GM13977 (cell line): Measurements from ENCODE around the gene CLDN19.

Experiments
- DNase-seq: peaks from one replicate; pipeline ENCODE4 v3.0.0; 2012; ENCODE audit warnings: low spot score
- CTCF ChIP-seq: IDR thresholded peaks from 2 replicates; pipeline ENCODE4 v1.5.1; 2012; ENCODE audit warnings: mild to moderate bottlenecking, control low read depth; ENCODE audit not compliant: insufficient read depth; ENCODE audit errors: extremely low read depth, missing control alignments
- in situ Hi-C: fragments of 300-500 bp; cut with MboI; formaldehyde crosslinking; loops from one replicate; pipeline ENCODE4 v1.12.0; 2022; ENCODE audit warnings: low sequenced_read_pairs, low pct_unique_long_range_greater_than_20kb, mixed read lengths, inconsistent platforms; ENCODE audit not compliant: unreplicated experiment

CLDN19 gene

DNA sequence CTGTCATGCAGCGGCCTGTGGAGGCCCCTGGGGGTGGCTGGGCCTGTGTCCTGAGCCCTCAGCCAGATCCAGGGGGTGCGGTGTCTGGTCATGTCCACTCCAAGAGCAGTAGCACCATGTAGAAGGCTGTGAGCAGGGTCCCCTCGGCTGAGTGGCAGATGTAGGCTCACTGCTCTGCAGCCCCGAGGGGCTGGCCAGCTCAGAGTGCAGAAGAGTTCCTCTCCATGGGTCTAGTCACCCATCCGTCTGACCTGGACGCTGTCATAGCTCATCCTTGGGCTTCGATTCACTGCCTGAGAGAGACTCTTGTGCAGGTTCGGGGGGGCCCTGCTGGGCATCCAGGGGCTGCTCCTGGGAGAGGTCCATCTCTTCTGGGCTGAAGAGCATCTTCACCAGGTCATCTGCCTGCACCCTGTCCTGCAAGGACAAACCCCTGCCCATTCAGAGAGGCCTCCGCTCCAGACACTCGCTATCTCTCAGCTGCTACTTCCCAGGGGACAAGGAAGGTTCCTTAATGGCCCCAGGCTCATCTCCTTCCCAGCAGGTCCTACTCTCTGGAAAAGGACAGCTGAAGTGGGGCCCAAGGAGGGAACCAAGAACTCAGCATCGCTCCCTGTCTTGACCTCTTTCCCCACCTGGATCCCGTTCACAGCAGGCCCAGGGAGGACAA lies 6.5 kb upstream of the CLDN19 start:
- DNase-seq = no peak
- no peak for TF ChIP-seq CTCF
- in situ Hi-C loops = loop anchor here (10.0 to 25.0 kb wide), 2 partner anchors 172 to 409 kb away; partner anchors contain the start of gene FOXJ3

DNA sequence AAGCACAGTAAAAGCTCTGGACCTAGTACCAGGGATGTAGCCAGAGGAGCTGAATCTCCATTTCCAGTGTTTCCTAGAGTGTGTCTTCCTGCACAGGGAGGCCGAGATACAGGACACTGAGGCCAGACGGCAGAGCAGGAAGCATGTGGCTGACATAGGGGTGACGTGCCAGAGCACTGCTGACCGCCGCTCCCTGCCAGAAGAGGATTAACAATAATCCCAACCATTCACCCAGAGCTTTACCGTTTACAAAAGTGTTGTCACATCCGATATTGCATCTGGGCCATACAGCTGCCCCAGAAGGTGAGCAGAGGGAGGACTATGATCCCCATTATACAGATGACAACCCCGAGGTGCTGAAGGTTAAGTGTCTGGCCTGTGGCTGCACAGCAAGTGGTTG lies 5.8 kb upstream of the CLDN19 start:
- in situ Hi-C loops = loop anchor here (10.0 to 25.0 kb wide), 2 partner anchors 171 to 409 kb away; partner anchors contain the start of gene FOXJ3
- no peak for TF ChIP-seq CTCF
- DNase-seq = no peak

- TF ChIP-seq CTCF = no peak
- no peak for DNase-seq
- in situ Hi-C loops = loop anchor here (10.0 to 25.0 kb wide), 2 partner anchors 169 to 407 kb away; partner anchors contain the start of gene FOXJ3
These were observed 4.0 kb upstream of the CLDN19 start for GRCh38 chr1:42744148-42744413.

DNA sequence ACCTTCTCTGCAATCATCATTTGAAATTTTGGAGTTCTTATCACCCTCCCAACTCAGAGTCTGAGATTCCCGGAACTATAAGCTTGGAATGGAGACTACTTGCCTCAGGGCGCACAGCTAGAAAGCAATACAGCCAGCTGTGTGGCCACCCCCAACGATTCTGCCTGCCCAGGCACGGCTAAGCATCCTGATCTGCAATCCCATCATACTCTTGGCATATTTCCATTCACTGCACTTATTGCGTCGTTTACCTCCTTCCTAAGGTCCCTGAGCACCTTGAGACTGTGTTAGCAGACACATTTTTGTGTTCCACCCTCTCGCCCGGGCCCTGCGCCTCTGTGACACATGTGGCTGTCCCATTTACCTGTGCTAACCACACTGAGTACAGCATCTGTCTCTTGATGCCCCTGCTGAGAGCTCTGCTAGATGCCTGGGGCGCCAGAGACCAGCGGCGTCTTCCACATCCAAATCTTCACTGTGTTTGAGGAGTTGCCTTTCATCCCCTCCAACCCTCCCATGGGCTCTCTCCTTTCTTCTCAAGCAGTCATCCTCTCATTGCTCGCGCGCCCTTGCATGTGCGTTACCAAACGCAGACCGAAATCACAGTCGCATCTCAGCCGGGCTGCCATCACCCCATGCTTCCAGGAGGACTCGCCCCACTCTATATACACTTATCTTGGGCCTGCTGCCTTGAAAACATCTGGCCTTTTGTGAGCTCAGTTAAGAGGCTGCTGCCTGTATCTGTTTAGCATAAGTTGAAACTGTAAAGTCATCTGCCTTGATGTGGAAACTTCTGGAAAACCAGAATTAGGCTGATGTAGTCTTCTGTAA lies 3.5 kb upstream of the CLDN19 start:
- DNase-seq = no peak
- TF ChIP-seq CTCF = no peak
- in situ Hi-C loops = loop anchor here (10.0 to 25.0 kb wide), 2 partner anchors 169 to 406 kb away; partner anchors contain the start of gene FOXJ3

- in situ Hi-C loops = loop anchor here (10.0 to 25.0 kb wide), 2 partner anchors 168 to 405 kb away; partner anchors contain the start of gene FOXJ3
- DNase-seq = no peak
- no peak for TF ChIP-seq CTCF
These were observed 2.7 kb upstream of the CLDN19 start for GRCh38 chr1:42742617-42743316.

GRCh38 chr1:42742141-42742540 lies 2.1 kb upstream of the CLDN19 start:
- DNase-seq = no peak
- in situ Hi-C loops = loop anchor here (10.0 to 25.0 kb wide), 2 partner anchors 167 to 405 kb away; partner anchors contain the start of gene FOXJ3

More at GRCh38 chr1:42742141-42742540, 2.1 kb upstream of the CLDN19 start:
- TF ChIP-seq CTCF = no peak
